Parathyroid adenoma (tissue), 2 donors: Measurements from ENCODE around the gene RABGEF1.
A peak's percentile ranks its signal among the peaks of the same experiment; 100 is the strongest.
"Not testable (repeated sequence)": the region's sequence is repeated elsewhere in the genome, so short reads cannot be mapped to it uniquely, and the experiment has no call there.

ENCODE experiments used
- H2AFZ ChIP-seq: fragments of 300-600 bp; sonication (generic); one replicate; pipeline ENCODE4 v1.7.0; 2017; ENCODE audit warnings: antibody characterized with exemption, mild to moderate bottlenecking
- H3K27ac ChIP-seq: fragments of 300-600 bp; sonication (generic); one replicate; pipeline ENCODE4 v1.7.0; 2017
- H3K27me3 ChIP-seq: fragments of 300-600 bp; sonication (generic); one replicate; pipeline ENCODE4 v1.7.0; 2017; ENCODE audit warnings: low read length; ENCODE audit not compliant: control insufficient read depth, insufficient read depth
- H3K36me3 ChIP-seq: fragments of 300-600 bp; sonication (generic); one replicate; pipeline ENCODE4 v1.7.0; 2017; ENCODE audit warnings: low read length; ENCODE audit not compliant: control insufficient read depth, insufficient read depth
- H3K4me1 ChIP-seq: fragments of 300-600 bp; sonication (generic); one replicate; pipeline ENCODE4 v1.7.0; 2017; ENCODE audit warnings: control low read depth
- H3K4me2 ChIP-seq: fragments of 300-600 bp; sonication (generic); one replicate; pipeline ENCODE4 v1.7.0; 2017; ENCODE audit warnings: low read length
- H3K4me3 ChIP-seq: fragments of 300-600 bp; sonication (generic); one replicate; pipeline ENCODE4 v1.7.0; 2017; ENCODE audit warnings: low read depth, low read length
- H3K79me2 ChIP-seq: fragments of 300-600 bp; sonication (generic); one replicate; pipeline ENCODE4 v1.7.0; 2017; ENCODE audit warnings: control low read depth
- H3K9ac ChIP-seq: fragments of 300-600 bp; sonication (generic); one replicate; pipeline ENCODE4 v1.7.0; 2017; ENCODE audit warnings: mild to moderate bottlenecking
- H3K9me3 ChIP-seq: fragments of 300-600 bp; sonication (generic); one replicate; pipeline ENCODE4 v1.7.0; 2017; ENCODE audit warnings: low read length; ENCODE audit not compliant: control insufficient read depth
- TF ChIP-seq, protein P1 (sequence below): fragments of 300-600 bp; sonication (generic); IDR thresholded peaks from one replicate; pipeline ENCODE4 v1.7.0; 2017; ENCODE audit warnings: antibody characterized with exemption, mild to moderate bottlenecking
- donor health status: primary hyperparathyroidism.

The RABGEF1 gene

GRCh38 chr7:66740302-66740979 lies at the start of gene RABGEF1:
RABGEF1 (plus strand) TSS chr7:66740733; CDS start chr7:66771900, 31,167 bp downstream.
- H3K27me3 ChIP-seq = no peaks in the 10 kb centered on the region
- H3K27ac ChIP-seq = peak within 1 kb of the TSS; percentile 83
- H3K4me2 ChIP-seq = peak within 1 kb of the TSS; percentile 80
- peak within 1 kb of the TSS; percentile 85 for H3K4me3 ChIP-seq
- peak within 1 kb of the TSS; percentile 48 for H3K9ac ChIP-seq
- peaks cover 28% of the 10 kb centered on the region for H3K79me2 ChIP-seq
- no peaks in the 10 kb centered on the region for H3K4me1 ChIP-seq
- no peaks in the 10 kb centered on the region for H3K9me3 ChIP-seq
- peak within 1 kb of the TSS; percentile 86 for H2AFZ ChIP-seq
- TF ChIP-seq, protein P1, sequence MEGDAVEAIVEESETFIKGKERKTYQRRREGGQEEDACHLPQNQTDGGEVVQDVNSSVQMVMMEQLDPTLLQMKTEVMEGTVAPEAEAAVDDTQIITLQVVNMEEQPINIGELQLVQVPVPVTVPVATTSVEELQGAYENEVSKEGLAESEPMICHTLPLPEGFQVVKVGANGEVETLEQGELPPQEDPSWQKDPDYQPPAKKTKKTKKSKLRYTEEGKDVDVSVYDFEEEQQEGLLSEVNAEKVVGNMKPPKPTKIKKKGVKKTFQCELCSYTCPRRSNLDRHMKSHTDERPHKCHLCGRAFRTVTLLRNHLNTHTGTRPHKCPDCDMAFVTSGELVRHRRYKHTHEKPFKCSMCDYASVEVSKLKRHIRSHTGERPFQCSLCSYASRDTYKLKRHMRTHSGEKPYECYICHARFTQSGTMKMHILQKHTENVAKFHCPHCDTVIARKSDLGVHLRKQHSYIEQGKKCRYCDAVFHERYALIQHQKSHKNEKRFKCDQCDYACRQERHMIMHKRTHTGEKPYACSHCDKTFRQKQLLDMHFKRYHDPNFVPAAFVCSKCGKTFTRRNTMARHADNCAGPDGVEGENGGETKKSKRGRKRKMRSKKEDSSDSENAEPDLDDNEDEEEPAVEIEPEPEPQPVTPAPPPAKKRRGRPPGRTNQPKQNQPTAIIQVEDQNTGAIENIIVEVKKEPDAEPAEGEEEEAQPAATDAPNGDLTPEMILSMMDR = no peak
- H3K36me3 ChIP-seq = no peaks in the 10 kb centered on the region

- Histone ChIP-seq H2AFZ (no peak overlapping the region), H3K27ac (no peak overlapping the region), H3K79me2 (peaks cover under 1% of the 10 kb centered on the region), H3K9me3 (no peaks in the 10 kb centered on the region), H3K36me3 (no peaks in the 10 kb centered on the region), H3K27me3 (no peaks in the 10 kb centered on the region), H3K4me2 (no peak overlapping the region), H3K4me3 (no peak overlapping the region), H3K4me1 (no peaks in the 10 kb centered on the region), H3K9ac (no peak overlapping the region)
- TF ChIP-seq, protein P1 = no peak
These were observed 47.2 kb upstream of the RABGEF1 start for GRCh38 chr7:66693331-66693730.

DNA sequence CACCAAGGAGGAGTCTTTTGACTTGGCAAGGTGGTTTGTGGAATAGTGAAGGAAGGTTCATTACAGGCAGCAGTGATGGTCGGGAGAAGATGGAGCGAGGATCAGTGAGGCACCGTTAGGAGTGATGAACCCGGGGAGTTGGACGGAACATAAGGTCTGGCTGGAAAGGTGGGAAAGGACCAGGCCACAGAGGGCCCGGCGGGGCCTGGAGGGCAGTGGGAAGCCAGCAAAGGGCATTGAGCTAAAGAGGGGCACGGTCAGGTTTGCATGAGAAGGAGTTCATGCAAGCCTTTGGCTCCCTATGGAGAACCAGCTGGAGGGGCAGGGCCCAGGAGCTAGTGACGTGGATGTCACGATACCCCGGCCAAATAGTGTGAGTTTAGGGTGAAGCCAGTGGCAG lies 46.2 kb upstream of the RABGEF1 start:
- no peaks in the 10 kb centered on the region for H3K36me3 ChIP-seq
- H3K4me1 ChIP-seq = no peaks in the 10 kb centered on the region
- no peak overlapping the region for H2AFZ ChIP-seq
- no peaks in the 10 kb centered on the region for H3K27me3 ChIP-seq
- H3K79me2 ChIP-seq = peaks cover 2% of the 10 kb centered on the region
- H3K27ac ChIP-seq = no peak overlapping the region
- TF ChIP-seq, protein P1 = no peak
- no peak overlapping the region for H3K4me2 ChIP-seq
- no peaks in the 10 kb centered on the region for H3K9me3 ChIP-seq
- no peak overlapping the region for H3K4me3 ChIP-seq
- no peak overlapping the region for H3K9ac ChIP-seq

GRCh38 chr7:66695417-66695816 lies 45.1 kb upstream of the RABGEF1 start:
- not testable (repeated sequence) for H3K4me1 ChIP-seq, H3K9me3 ChIP-seq, H2AFZ ChIP-seq, H3K27me3 ChIP-seq, H3K79me2 ChIP-seq, H3K36me3 ChIP-seq, H3K9ac ChIP-seq, H3K4me2 ChIP-seq, H3K27ac ChIP-seq, H3K4me3 ChIP-seq

GRCh38 chr7:66696134-66696533 lies 44.4 kb upstream of the RABGEF1 start:
- H3K4me3 ChIP-seq, H3K4me1 ChIP-seq, H3K4me2 ChIP-seq, H3K79me2 ChIP-seq, H3K36me3 ChIP-seq, H3K27ac ChIP-seq, H3K27me3 ChIP-seq, H3K9ac ChIP-seq, H2AFZ ChIP-seq, H3K9me3 ChIP-seq: not testable (repeated sequence)

DNA sequence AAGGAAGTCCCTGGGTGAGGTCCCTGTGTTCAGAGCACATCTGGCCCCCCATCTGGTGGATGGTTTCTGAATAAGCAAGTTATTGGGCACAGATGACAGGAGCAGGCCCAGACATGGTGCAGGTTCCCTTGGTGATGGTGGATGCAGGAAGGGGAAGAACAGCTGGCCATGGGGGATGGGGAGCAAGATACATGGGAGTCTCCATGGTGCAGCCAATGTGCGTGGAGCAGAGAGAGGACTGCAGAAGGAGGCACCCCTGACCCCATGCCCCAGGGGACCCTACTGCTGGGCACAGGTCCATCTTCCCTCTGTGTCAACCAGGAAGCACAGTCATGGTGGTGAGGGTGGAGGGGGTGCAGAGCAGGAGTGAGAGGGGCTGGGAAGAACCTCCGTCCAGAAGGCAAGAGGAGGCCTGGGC lies 43.8 kb upstream of the RABGEF1 start:
- peaks cover 4% of the 10 kb centered on the region for H3K79me2 ChIP-seq

More for the DNA sequence above, 43.8 kb upstream of the RABGEF1 start:
- H2AFZ ChIP-seq = no peak overlapping the region
- no peaks in the 10 kb centered on the region for H3K9me3 ChIP-seq
- H3K36me3 ChIP-seq = no peaks in the 10 kb centered on the region
- TF ChIP-seq, protein P1 = no peak
- no peak overlapping the region for H3K27ac ChIP-seq
- no peaks in the 10 kb centered on the region for H3K4me1 ChIP-seq
- no peak overlapping the region for H3K4me3 ChIP-seq
- no peaks in the 10 kb centered on the region for H3K27me3 ChIP-seq
- H3K9ac ChIP-seq = no peak overlapping the region
- H3K4me2 ChIP-seq = no peak overlapping the region
